Inflammatory macrophage (primary cell): ENCODE results near the gene TUBA3E.
"Not testable (repeated sequence)": the region's sequence is repeated elsewhere in the genome, so short reads cannot be mapped to it uniquely, and the experiment has no call there.

Source experiments
- DNase-seq, 2 donors: peaks; one replicate each; pipeline ENCODE4 v3.0.0-alpha.2; 2020 to 2022

Gene TUBA3E

GRCh38 chr2:130160838-130161705, 37.2 kb downstream of the TUBA3E start:
- DNase-seq, result not testable (repeated sequence)

GRCh38 chr2:130160131-130160530, 38.1 kb downstream of the TUBA3E start:
- no peak for DNase-seq

- DNase-seq, result not testable (repeated sequence)
These were observed 38.9 kb downstream of the TUBA3E start for GRCh38 chr2:130159376-130159775.

GRCh38 chr2:130158631-130159030, 39.6 kb downstream of the TUBA3E start:
- DNase-seq, result no peak

GRCh38 chr2:130157825-130158514, 40.3 kb downstream of the TUBA3E start:
- peak; percentile 52 to 78 for DNase-seq

GRCh38 chr2:130157354-130157753, 40.9 kb downstream of the TUBA3E start:
- DNase-seq, result peak in 1 of 2 donors; percentile 4

- no peak for DNase-seq
These were observed 41.6 kb downstream of the TUBA3E start for GRCh38 chr2:130156624-130157004.

- peak in 1 of 2 donors; percentile 11 for DNase-seq
These were observed 42.1 kb downstream of the TUBA3E start for GRCh38 chr2:130155956-130156623.

GRCh38 chr2:130154773-130155765, 43.2 kb downstream of the TUBA3E start:
- no peak for DNase-seq

- not testable (repeated sequence) for DNase-seq
These were observed 43.8 kb downstream of the TUBA3E start for GRCh38 chr2:130154423-130154770.

GRCh38 chr2:130153721-130154422, 44.4 kb downstream of the TUBA3E start:
- DNase-seq, result not testable (repeated sequence)

GRCh38 chr2:130152816-130153595, 45.2 kb downstream of the TUBA3E start:
- no peak for DNase-seq

- not testable (repeated sequence) for DNase-seq
These were observed 46.0 kb downstream of the TUBA3E start for GRCh38 chr2:130152136-130152815.

- not testable (repeated sequence) for DNase-seq
These were observed 47.1 kb downstream of the TUBA3E start for GRCh38 chr2:130151145-130151512.

- DNase-seq, result no peak
These were observed 47.8 kb downstream of the TUBA3E start for GRCh38 chr2:130150181-130151144.

- DNase-seq, result not testable (repeated sequence)
These were observed 49.7 kb downstream of the TUBA3E start for GRCh38 chr2:130148515-130148914.

- DNase-seq, result peak in 1 of 2 donors; percentile 6
These were observed 53.2 kb downstream of the TUBA3E start, which contains the start of gene CCDC74B for GRCh38 chr2:130145006-130145414. Gene CCDC74B (minus strand): TSS chr2:130145112. CDS start chr2:130144996, 116 bp downstream.

GRCh38 chr2:130143266-130144039, 54.8 kb downstream of the TUBA3E start:
- DNase-seq, result not testable (repeated sequence)
